ENCODE data around the gene CTNNA2.

CTNNA2 gene

DNA sequence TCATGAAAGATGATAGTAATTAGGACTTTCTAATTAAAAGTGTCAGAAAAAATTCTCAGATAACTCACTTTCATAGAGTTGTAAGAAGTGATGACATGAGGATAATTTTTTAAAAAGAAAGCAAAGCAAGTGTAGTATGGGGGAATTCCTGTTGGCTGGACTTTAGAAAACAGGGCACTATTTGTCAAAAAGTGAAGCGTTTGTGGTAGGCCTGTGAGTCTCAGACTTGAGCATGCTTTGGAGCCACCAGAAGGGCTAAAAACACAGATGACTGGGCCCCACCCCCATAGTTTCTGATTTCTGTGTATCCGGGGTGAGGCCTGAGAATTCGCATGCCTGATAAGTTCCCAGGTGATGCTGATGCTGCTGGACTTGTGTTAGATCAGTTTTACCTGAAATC, 1014.3 kb downstream of the CTNNA2 start:
- DNase-seq = no peak

- DNase-seq = no peak
These were observed 1016.8 kb downstream of the CTNNA2 start for GRCh38 chr2:80529466-80530165.

GRCh38 chr2:80530442-80531064, 1017.7 kb downstream of the CTNNA2 start:
- DNase-seq = no peak

DNA sequence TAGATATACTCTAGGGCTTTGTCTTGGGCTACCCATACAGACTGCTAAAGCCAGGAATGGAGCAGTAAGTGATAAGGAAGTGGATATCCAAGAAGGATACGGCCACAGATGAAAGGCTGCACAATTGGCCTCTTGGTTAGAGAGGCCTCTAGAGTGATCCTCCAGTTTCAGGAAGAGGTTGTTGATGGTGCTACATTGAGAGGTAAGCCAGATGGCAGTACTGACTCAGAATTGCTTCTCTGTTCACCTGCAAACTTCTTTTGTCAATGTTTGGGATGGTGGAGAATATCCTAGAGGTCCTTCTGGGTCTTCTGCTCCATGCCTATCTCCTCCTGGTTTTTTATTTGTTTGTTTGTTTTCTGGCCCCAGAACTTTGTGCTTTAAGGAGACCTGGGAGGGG, 1018.5 kb downstream of the CTNNA2 start:
- no peak for DNase-seq

GRCh38 chr2:80545420-80546210, 1032.8 kb downstream of the CTNNA2 start:
- DNase-seq = no peak

DNA sequence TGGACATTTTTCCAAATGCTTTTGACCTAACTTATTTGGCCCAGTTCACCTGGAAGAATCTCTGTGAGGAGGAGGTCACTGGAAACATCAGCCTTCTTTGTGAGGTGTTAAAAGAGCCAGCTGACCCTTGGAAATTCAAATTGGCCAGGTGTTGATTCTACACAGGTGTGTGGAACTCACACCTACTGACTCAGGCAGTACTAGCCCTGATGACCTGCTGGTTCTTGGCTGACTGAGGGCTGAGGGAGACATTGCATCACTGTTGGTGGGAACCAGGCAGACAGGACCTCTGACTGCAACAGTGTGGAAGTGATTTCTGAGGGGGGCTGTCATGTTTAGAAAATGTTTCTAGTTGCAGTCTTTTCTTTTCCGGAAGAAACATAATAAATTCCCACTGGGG, 1033.9 kb downstream of the CTNNA2 start:
- no peak for DNase-seq

DNA sequence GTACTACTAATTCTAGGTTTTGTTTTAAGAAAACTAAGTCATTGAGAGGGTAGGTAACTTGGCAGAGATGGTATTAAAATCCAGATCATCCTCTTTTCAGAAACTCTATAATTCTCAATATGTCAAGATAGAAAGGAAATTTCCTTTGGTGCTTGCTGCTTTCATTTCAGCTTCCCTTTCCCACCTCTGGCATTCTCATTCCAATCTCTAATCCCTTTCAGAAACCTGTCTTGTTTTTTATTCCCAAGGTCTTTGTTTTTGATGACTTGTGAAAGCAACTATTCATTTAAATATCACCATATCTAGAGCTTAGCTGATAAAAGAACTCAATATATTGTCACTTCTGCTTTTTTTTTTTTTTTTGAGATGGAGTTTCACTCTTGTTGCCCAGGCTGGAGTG, 1034.5 kb downstream of the CTNNA2 start:
- DNase-seq = no peak

DNA sequence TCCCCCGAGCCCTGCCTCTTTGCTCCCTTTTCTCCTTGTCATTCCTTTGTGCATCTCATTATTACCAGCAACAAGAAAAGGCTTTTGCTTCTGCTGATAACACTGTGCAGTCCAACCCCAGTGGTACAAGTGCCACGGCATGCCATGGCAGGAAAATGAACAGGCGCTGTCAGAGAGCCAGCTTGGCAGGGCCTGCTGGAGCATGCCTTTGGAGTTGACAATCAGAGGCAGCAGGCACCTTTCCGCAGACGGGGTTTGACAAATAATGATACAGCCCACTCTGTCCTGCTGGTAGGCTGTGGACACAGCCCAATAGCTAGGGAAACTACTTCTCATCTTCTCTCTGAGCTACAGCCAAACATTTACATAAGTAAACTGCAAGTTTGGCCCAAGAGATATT, 1035.6 kb downstream of the CTNNA2 start:
- no peak for DNase-seq

DNA sequence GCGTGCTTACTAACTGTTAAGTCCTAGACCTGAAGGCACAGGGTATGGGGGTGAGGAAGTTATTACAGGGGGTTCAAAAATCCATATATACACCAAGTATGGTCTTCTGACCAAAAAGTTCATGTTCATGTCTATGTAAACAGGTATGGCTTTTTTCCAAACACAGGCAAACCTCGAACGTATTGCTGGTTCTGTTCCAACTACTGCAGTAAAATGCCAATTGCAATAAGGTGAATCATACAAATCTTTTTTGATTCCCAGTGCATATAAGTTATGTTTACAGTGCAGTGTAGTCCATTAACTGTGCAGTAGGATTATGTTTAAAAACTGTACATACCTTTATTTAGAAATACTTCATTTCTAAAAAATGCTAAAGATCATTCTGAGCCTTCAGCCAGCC, 1037.0 kb downstream of the CTNNA2 start:
- DNase-seq = no peak

GRCh38 chr2:80560326-80560725, 1047.5 kb downstream of the CTNNA2 start:
- DNase-seq = no peak

- no peak for DNase-seq
These were observed 1055.2 kb downstream of the CTNNA2 start for GRCh38 chr2:80568011-80568410.

DNA sequence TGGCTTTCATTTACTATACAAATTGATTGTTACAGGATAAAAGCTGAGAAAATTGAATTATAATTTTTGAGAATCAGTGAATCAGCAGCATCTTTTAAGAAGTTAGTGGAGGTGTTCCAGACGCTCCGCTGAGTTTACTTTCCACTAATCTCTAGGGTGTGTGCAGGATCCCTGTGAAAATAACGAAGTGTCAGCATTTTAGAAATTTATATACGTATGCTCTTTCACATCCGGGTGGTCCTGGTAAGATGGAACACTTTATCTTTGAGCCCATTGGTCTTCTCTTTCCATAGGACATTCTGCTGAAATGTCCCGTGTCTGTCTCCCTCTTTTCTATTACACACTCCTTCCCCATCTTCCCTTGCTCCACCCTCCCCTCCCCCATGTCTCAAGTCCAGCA, 1060.3 kb downstream of the CTNNA2 start:
- DNase-seq = no peak

- no peak for DNase-seq
These were observed 1061.1 kb downstream of the CTNNA2 start for GRCh38 chr2:80573950-80574349.

- no peak for DNase-seq
These were observed 1066.9 kb downstream of the CTNNA2 start for GRCh38 chr2:80579756-80580155.

- DNase-seq = no peak
These were observed 1078.4 kb downstream of the CTNNA2 start for GRCh38 chr2:80591233-80591632.

- DNase-seq = no peak
These were observed 1079.3 kb downstream of the CTNNA2 start for GRCh38 chr2:80592106-80592505.

DNA sequence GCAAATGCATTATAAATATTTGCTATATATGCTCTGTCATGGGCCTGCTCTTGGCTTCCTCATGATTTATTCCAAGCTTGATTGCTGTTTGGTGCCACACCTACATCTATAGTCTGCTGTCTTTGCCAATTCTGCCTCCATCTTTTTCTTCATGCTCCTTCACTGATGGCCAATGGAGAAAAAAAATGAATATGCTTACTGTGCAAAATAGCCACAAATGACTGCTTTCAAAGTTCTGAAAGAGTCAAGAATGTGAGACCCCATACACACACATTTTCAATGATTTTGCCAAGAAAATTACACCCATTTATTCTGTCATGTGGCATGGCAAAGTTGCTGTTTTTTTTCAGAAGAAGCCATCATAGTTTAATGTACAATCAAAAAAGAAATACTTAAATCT, 1097.3 kb downstream of the CTNNA2 start:
- no peak for DNase-seq

- no peak for DNase-seq
These were observed 1108.8 kb downstream of the CTNNA2 start for GRCh38 chr2:80621656-80622055.

GRCh38 chr2:80624062-80624461, 1111.2 kb downstream of the CTNNA2 start:
- no peak for DNase-seq

DNA sequence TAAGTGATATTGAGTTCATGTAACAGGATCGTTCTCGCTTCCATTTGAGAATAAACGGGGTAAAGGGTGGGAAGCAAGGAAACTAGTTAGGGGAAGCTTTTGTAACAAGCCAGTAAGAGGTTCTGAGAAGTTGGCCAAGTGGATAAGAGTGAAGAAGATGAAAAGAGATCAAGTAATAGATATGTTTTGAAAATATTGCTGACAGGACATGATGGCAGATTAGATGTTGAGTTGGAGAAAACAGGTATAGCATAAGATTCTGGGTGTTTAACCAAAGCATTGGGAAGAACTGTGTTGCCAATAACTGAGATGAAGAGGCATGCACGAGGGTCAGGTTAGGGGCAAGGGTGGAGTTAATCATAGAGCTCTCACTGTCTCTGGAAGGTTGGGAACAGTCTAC, 1121.7 kb downstream of the CTNNA2 start:
- no peak for DNase-seq

- no peak for DNase-seq
These were observed 1125.9 kb downstream of the CTNNA2 start for GRCh38 chr2:80638783-80639182.

DNA sequence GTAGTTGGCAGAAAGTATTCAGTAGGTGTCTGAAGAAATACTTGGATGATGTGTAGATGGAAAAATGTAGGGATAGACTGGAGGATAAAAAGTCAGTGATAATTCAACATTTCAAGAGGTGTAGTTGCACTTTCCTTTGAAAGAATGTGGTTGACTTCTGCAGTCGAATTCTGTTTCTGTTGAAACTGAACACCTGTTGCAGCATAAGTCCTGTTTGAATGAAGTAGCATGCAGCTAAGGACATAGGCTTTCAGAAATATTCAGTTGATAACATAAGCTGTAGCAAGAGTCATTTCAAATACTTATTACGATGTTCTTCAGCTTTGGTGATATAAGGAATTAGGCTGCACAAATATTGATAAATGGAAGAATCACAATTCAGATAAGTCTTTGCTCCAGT, 1129.6 kb downstream of the CTNNA2 start:
- DNase-seq = no peak

- DNase-seq = no peak
These were observed 1130.7 kb downstream of the CTNNA2 start for GRCh38 chr2:80643598-80643997.

DNA sequence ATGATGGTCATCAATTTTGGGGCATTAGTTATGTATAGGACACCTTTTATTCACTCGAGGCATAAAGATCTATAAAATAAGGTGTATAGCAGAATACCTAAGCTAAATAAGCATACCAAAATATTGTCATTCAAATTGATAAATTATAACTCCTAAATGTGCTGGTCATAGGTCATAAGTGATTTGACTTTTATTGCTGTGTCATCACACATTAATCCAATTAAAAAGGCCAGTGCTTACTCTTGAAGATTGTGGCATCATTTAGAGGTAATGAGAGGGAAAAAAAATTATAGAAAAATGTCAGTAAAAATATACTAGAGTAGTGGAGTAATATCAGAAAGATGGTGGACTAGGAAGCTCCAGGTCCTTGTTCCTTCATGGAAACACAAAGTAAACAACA, 1138.6 kb downstream of the CTNNA2 start:
- DNase-seq = no peak

Data from activated CD8-positive, alpha-beta memory T cell treated with anti-CD3 and anti-CD28 coated beads, Interleukin-2, amount 50 U/mL, for 4 hours (primary cell).